RPMI7951 (cell line): ENCODE data around the gene COL4A4. TPM values are rescaled to one million over a fixed set of nuclear protein-coding genes. Genes with fewer than 3 reads are reported as not detected.

Experiments
- DNase-seq: peaks from one replicate; pipeline ENCODE4 v3.0.0-alpha.2; 2012; ENCODE audit warnings: low read depth
- total RNA-seq: library from RNA; depleted of rRNA; stranded (reverse); fragments of >200 nt; shearing (Covaris generic); gene quantifications from 2 replicates; pipeline ENCODE4 v1.2.3, GENCODE V29; 2014

COL4A4 gene
- total RNA-seq, 1 experiment from 2014 or later, result 0.72 TPM

GRCh38 chr2:227030789-227031188 is 133.2 kb downstream of the COL4A4 start:
- DNase-seq, result no peak

GRCh38 chr2:227029426-227030105 is 134.4 kb downstream of the COL4A4 start:
- no peak for DNase-seq

- DNase-seq, result no peak
Observed at GRCh38 chr2:227025510-227025909, 138.5 kb downstream of the COL4A4 start.

GRCh38 chr2:227022608-227023007 is 141.4 kb downstream of the COL4A4 start:
- DNase-seq, result no peak

- DNase-seq, result no peak
Observed at GRCh38 chr2:227020416-227020815, 143.6 kb downstream of the COL4A4 start.

DNA sequence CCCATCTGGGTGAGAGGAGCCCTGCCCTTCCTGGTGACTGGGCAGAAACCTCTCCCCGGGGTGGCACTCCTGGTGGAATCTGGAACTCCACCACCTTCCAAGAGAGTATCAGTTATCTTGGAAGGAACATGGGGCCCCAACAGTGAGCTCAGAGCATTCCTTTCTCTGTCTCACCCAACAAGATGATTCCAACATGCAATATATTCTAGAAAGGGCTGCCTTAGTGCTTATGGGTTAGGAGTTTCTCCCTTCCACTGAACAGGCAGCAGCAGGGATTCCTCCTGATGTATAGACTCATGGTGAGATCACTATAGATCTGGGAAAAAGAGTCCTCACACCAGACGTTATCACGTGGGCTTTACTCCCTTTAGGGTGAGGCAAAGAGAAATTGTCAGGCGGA is 147.1 kb downstream of the COL4A4 start:
- no peak for DNase-seq

DNA sequence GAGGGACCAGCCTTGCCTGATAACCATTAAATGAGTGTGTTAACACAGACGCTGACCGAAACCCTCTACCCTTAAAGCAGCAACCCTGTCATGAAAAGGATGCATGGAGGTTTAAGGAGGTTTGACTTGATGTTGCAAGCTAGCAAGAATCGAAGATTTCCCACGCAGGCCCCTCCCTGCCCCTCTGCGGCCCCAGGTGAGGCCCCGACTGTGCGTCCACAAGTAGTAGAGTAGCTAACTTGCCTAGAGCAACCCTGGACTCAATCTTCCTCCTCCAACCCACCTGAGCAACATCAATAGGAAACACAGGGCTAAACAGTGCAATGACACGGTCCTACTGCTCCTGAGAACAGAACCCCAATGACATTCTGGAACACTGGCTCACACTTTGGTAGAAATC is 150.1 kb downstream of the COL4A4 start:
- no peak for DNase-seq

- DNase-seq, result no peak
Observed at GRCh38 chr2:227013330-227013729, 150.7 kb downstream of the COL4A4 start.

GRCh38 chr2:227010433-227010832 is 153.6 kb downstream of the COL4A4 start:
- DNase-seq, result peak; percentile 42

GRCh38 chr2:227007940-227008339 is 156.1 kb downstream of the COL4A4 start:
- no peak for DNase-seq

- DNase-seq, result no peak
Observed at GRCh38 chr2:227007148-227007547, 156.9 kb downstream of the COL4A4 start.

- no peak for DNase-seq
Observed at GRCh38 chr2:227006189-227006897, 157.7 kb downstream of the COL4A4 start.

DNA sequence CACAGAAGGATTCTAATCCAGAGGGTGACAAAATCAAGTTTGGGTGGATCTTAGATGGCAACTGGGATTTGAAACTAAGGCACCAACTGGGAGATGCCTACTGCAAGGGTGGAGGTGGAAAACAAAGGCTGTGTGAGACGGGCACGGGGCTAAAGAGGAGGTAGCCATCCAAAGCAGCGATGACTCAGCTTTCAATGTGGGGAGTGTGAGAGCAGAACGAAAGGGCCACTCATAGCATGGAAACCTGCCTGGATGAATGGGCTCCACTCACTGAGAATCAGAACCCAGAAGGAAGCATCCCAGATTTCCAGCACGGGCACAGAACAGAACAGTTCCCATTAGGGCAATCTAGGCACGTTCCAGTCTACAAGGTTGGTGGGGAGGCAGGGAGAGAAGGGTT is 159.5 kb downstream of the COL4A4 start:
- DNase-seq, result peak; percentile 60

DNA sequence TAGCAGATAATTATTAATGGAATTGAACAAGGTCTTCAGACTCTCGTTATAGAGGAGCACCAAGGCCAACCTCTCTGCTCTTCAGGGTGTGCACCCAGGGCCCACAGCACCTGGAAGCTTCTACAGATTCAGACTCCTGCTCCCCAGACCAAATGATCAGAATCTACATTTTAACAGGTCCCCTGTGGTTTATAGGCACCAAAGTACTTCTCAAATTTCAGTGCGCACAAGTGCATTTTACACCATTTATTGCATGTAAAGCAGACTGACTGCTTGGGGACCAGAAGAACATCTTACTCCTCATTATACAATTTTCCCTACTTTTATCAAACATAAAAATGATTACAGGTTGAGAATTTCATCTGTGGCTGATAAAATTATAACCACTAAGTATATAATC is 163.9 kb downstream of the COL4A4 start:
- DNase-seq, result no peak

- DNase-seq, result no peak
Observed at GRCh38 chr2:226999661-227000060, 164.3 kb downstream of the COL4A4 start.

- DNase-seq, result peak; percentile 96
Observed at GRCh38 chr2:226995625-226996041, 168.4 kb downstream of the COL4A4 start.

DNA sequence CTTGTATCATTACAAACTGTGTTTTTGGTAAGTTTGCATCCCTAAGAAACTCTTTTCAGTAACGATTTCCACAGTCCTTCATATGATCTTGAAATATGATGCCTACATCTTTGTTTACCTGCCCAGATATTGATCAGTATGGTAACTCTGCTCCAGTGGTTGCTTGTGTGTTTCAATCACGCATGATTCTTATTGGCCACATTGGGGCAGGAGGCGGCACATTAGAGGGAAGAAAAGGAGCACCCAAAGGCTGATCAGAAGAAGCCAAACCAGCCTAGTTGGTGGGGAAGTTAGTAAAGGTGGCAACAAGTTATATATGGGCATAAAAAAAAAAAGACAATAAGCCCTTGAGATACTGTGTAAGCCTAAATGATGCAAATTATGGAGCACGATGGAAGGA is 169.2 kb downstream of the COL4A4 start:
- DNase-seq, result peak; percentile 35

- DNase-seq, result no peak
Observed at GRCh38 chr2:226993171-226993570, 170.8 kb downstream of the COL4A4 start.

- no peak for DNase-seq
Observed at GRCh38 chr2:226991663-226992062, 172.3 kb downstream of the COL4A4 start.

DNA sequence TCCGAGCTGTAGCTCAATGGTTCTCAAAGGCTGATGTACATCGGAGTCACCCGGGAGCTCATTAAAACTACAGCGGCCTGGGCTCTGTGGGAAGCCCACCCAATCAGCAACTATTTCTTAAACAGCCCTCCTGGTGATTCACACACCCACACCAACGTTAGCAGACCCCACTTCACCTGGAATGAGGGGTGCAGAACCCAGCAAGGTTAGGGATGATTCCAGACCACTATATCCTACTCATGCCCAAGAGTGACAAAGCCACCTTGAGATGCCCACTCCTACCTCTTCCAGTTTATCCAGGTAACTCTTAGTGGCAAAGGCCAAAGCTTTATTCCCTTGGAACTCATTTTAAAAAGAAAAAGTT is 178.4 kb downstream of the COL4A4 start:
- DNase-seq, result no peak

- DNase-seq, result peak; percentile 73
Observed at GRCh38 chr2:226984750-226985582, 179.0 kb downstream of the COL4A4 start.

DNA sequence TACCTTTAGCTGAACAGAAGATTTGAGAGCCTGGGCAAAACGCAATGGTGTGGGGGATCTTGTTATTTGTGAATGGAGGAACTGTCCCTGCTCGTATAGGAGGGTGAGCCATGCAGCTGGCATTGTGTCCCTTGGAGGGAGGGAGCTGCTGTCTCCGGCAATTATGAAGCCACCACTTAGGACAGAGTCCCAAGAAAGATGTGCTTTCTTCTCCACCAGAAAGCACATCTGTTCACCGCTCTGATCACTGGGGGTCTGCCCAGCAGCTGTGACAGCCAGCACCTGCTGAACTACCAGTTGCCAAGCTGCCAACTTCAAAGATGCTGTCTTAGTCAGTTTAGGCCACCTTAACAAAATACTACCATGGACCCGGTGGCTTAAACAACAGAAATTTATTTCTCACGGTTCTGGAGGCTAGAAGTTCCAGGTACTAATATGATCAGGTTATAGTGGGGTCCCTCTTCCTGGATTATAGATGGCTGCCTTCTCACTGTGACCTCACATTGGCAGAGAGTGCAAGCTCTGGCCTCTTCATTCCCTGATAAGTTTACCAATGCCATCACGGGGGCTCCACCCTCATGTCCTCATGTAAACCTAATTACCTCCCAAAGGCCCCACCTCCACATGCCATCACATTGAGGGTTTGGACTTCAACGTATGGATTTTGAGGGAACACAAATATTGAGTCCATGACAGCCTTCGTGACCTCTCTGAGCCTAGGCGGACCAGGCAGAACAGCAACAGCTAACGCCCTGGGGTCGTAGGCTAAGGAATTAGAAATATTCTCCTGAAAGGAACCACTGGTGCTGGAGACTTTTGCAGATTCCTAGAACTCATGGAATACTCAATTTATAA is 179.9 kb downstream of the COL4A4 start:
- DNase-seq, result no peak
